Smooth muscle cell of the brain vasculature (primary cell): ENCODE results near the gene BICDL1.
"Not testable (repeated sequence)": the region's sequence is repeated elsewhere in the genome, so short reads cannot be mapped to it uniquely, and the experiment has no call there.

ENCODE experiments used
- DNase-seq: peaks from one replicate; pipeline ENCODE4 v3.0.0-alpha.2; 2012; ENCODE audit warnings: low read depth, low spot score

The BICDL1 gene

GRCh38 chr12:119988472-119989360 lies at the start of gene BICDL1:
Gene BICDL1 (plus strand): TSS chr12:119989236. CDS start chr12:119989869, 633 bp downstream.
- no peak for DNase-seq

GRCh38 chr12:119940897-119941296 lies 48.1 kb upstream of the BICDL1 start:
- no peak for DNase-seq

GRCh38 chr12:119942386-119942785 lies 46.6 kb upstream of the BICDL1 start:
- DNase-seq, result no peak

- DNase-seq, result no peak
Measured at GRCh38 chr12:119946213-119946612, 42.8 kb upstream of the BICDL1 start.

- no peak for DNase-seq
Measured at GRCh38 chr12:119949145-119949544, 39.9 kb upstream of the BICDL1 start.

GRCh38 chr12:119949594-119949993 lies 39.4 kb upstream of the BICDL1 start:
- DNase-seq, result no peak

- DNase-seq, result no peak
Measured at GRCh38 chr12:119956047-119956446, 33.0 kb upstream of the BICDL1 start.

GRCh38 chr12:119957135-119957534 lies 31.9 kb upstream of the BICDL1 start:
- no peak for DNase-seq

GRCh38 chr12:119959435-119959834 lies 29.6 kb upstream of the BICDL1 start:
- no peak for DNase-seq

- DNase-seq, result no peak
Measured at GRCh38 chr12:119964123-119964522, 24.9 kb upstream of the BICDL1 start.

GRCh38 chr12:119964929-119965328 lies 24.1 kb upstream of the BICDL1 start:
- no peak for DNase-seq

GRCh38 chr12:119980242-119980641 lies 8.8 kb upstream of the BICDL1 start:
- DNase-seq, result no peak

GRCh38 chr12:119980702-119981101 lies 8.3 kb upstream of the BICDL1 start:
- not testable (repeated sequence) for DNase-seq

GRCh38 chr12:119989361-119989730 lies 310 bp downstream of the BICDL1 start:
- no peak for DNase-seq

- peak; percentile 24 for DNase-seq
Measured at GRCh38 chr12:119989731-119990381, 820 bp downstream of the BICDL1 start.

GRCh38 chr12:119990382-119990874 lies 1.4 kb downstream of the BICDL1 start:
- DNase-seq, result no peak

- no peak for DNase-seq
Measured at GRCh38 chr12:119992129-119992705, 3.2 kb downstream of the BICDL1 start.

- DNase-seq, result no peak
Measured at GRCh38 chr12:119994892-119995658, 6.0 kb downstream of the BICDL1 start.

GRCh38 chr12:119996417-119996816 lies 7.4 kb downstream of the BICDL1 start:
- DNase-seq, result no peak

- no peak for DNase-seq
Measured at GRCh38 chr12:119998471-119999245, 9.6 kb downstream of the BICDL1 start.

- DNase-seq, result no peak
Measured at GRCh38 chr12:120000556-120000955, 11.5 kb downstream of the BICDL1 start.
